ENCODE data around the gene GNAQ.

DNA sequence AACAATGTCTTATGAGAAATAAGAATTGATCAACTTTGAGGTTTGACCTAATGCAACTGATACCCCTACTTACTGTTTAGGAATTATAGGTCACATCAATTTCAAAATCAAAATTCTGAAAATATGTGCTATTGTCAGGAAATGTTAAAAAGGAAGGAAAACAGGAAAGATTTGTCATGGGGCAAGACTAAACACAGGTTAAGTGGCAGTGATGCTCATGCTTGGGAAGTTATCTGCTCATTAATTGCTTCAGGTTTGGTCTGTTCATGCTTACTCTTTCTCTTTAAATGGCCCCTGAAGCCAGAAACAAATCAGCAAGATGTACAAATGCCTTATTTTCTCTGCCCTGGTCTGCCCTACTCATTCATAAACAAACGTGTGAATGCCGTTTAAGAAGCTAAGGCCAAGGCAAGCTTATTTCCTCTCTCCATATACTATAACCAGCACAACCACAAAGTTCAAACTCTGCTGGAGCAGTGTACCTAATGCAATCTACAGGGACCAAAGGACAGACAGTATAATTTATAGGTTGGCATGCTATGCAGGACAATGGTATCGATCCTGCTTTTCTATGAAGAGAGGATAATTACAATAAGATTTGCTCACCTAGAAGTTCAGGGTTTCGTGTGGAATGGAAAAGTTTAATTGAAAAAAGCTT lies 177.2 kb downstream of the GNAQ start:
- TF ChIP-seq, protein P1, sequence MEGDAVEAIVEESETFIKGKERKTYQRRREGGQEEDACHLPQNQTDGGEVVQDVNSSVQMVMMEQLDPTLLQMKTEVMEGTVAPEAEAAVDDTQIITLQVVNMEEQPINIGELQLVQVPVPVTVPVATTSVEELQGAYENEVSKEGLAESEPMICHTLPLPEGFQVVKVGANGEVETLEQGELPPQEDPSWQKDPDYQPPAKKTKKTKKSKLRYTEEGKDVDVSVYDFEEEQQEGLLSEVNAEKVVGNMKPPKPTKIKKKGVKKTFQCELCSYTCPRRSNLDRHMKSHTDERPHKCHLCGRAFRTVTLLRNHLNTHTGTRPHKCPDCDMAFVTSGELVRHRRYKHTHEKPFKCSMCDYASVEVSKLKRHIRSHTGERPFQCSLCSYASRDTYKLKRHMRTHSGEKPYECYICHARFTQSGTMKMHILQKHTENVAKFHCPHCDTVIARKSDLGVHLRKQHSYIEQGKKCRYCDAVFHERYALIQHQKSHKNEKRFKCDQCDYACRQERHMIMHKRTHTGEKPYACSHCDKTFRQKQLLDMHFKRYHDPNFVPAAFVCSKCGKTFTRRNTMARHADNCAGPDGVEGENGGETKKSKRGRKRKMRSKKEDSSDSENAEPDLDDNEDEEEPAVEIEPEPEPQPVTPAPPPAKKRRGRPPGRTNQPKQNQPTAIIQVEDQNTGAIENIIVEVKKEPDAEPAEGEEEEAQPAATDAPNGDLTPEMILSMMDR (conservative IDR thresholded peaks at IDR 0.05; ENCODE audit: low read depth, low read length) = no peak
- TF ChIP-seq EZH2phosphoT487 (IDR thresholded peaks at IDR 0.05; ENCODE audit: borderline replicate concordance, low read length) = no peak
